Gastrocnemius medialis (tissue), 4 donors: Measurements from ENCODE around the gene GPR84.

Experiments used
- CTCF ChIP-seq, 5 experiments: fragments of 450-650 bp in 3 of 5; fragments of 200-600 bp in 2 of 5; sonication (generic) in 2 of 5; IDR thresholded peaks in 4 of 5; conservative IDR thresholded peaks in 1 of 5; 1 replicate in 4 of 5; 2 replicates in 1 of 5; pipeline ENCODE4 v1.5.1; 2016 to 2019; ENCODE audit warnings: antibody characterized with exemption in 5 of 5, mild to moderate bottlenecking in 3 of 5, moderate library complexity in 3 of 5
- POLR2A ChIP-seq, 2 donors: fragments of 450-650 bp; IDR thresholded peaks; one replicate each; pipeline ENCODE4 v1.6.1; 2017; ENCODE audit warnings: antibody characterized with exemption in 2 of 2, mild to moderate bottlenecking in 2 of 2, moderate library complexity in 2 of 2

- no peak for TF ChIP-seq CTCF (IDR thresholded peaks at IDR 0.05 in 4 of 5, conservative IDR thresholded peaks at IDR 0.05 in 1 of 5)
- no peak for TF ChIP-seq POLR2A (IDR thresholded peaks at IDR 0.05)
Observed at GRCh38 chr12:54328595-54329337, 35.5 kb downstream of the GPR84 start.
